ENCODE measurements around the gene ZNF282. TPM values are rescaled to one million over a fixed set of nuclear protein-coding genes. Genes with fewer than 3 reads are reported as not detected.
"Not testable (repeated sequence)": the region's sequence is repeated elsewhere in the genome, so short reads cannot be mapped to it uniquely, and the experiment has no call there.

Gene ZNF282
- total and polyA plus RNA-seq, 4 donors = 5.3 to 21.4 (median 12.2) TPM

DNA sequence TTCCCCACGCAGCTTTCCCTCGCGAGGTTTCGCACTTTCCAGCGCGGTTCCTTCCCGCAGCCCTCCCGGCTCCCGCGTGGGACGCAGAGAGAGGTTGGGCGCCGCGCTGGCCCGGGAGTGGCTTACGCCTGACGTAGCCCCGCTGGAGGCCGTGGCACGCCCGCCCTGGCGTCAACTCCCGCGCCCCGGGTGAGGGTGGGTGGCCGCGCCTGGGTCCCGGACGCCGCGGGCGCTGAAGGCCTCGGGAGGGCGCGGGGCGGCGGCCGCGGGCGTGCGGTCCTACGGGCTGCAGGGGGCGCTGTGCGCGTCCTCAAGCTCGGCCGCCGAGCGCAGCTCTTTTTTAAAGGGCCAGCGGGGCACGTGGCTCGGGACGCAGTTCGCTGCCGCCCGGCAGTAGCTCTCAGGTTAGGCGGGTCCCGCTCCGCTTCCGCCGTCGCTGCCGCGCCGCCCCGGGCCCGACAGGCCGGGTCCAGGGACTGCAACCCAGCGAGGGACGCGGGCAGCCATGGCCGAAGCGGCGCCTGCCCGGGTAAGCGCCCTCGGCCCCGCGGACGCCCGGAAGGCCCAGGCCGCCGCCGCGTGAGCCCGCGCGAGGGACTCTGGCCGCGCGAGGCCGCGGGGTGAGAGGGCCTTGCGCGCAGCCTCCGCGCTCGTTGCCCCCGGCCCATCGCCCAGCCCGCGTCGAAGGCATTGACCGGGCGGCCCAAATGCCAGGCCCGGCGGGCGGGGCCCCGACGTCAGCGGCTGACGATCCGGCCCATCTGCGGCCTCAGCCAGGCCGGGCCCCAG is 66.7 kb downstream of the ZNF282 start, which contains the start of gene ZNF783:
ZNF783 (plus strand) TSS at position 368 of the 789 bp plus-strand sequence; CDS start at position 506, 138 bp downstream.
- peaks cover 0 to 2% of the 10 kb centered on the region in 2 donors for H3K36me3 ChIP-seq (ENCODE audit: control insufficient read depth in 1 of 2, insufficient read depth in 2 of 2, low read length in 1 of 2)
- WGBS, 2 donors = 0 to 1% methylated on average over 100 to 115 of the region's 115 CpGs
- peak; percentile 92 to 96 for DNase-seq
- H3K27me3 ChIP-seq (ENCODE audit: control insufficient read depth in 1 of 2, insufficient read depth in 2 of 2, low read length in 1 of 2) = no peaks in the 10 kb centered on the region
- no peaks in the 10 kb centered on the region for H3K9me3 ChIP-seq (ENCODE audit: control insufficient read depth, low read length)
- H3K4me3 ChIP-seq (ENCODE audit: low read length in 2 of 2) = peak within 1 kb of the TSS; percentile 62 to 66
- peak; percentile 96 for ATAC-seq (ENCODE audit: low FRiP score)
- intact Hi-C loops (cut with DNase I) = no loop called here
- H3K27ac ChIP-seq (ENCODE audit: low read depth in 1 of 2, low read length in 2 of 2) = peak within 1 kb of the TSS; percentile 53 to 67
- H3K4me1 ChIP-seq (ENCODE audit: control insufficient read depth in 1 of 2, insufficient read depth in 2 of 2, low read length in 2 of 2) = no peaks in the 10 kb centered on the region

DNA sequence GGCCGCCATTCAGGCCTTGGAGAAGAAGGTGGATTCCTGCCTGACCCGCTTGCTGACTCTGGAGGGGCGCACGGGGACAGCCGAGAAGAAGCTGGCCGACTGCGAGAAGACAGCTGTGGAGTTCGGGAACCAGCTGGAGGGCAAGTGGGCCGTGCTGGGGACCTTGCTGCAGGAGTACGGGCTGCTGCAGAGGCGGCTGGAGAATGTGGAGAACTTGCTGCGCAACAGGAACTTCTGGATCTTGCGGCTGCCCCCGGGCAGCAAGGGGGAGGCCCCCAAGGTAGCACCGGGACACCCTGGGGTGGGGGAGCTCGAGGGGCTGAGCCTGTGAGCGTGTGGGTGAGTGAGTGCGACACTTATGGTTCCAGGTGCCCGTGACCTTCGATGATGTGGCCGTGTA is 71.1 kb downstream of the ZNF282 start:
- Histone ChIP-seq H3K27ac (ENCODE audit: low read depth in 1 of 2, low read length in 2 of 2) (no peak overlapping the region), H3K27me3 (ENCODE audit: control insufficient read depth in 1 of 2, insufficient read depth in 2 of 2, low read length in 1 of 2) (no peaks in the 10 kb centered on the region), H3K4me1 (ENCODE audit: control insufficient read depth in 1 of 2, insufficient read depth in 2 of 2, low read length in 2 of 2) (no peaks in the 10 kb centered on the region), H3K36me3 (ENCODE audit: control insufficient read depth in 1 of 2, insufficient read depth in 2 of 2, low read length in 1 of 2) (peaks cover 1 to 2% of the 10 kb centered on the region in 2 donors), H3K9me3 (ENCODE audit: control insufficient read depth, low read length) (no peaks in the 10 kb centered on the region), H3K4me3 (ENCODE audit: low read length in 2 of 2) (no peak overlapping the region)
- ATAC-seq (ENCODE audit: low FRiP score) (no peak), DNase-seq (no peak)
- 95 to 97% methylated on average over 20 to 21 of the region's 21 CpGs for WGBS, 2 donors
- intact Hi-C loops (cut with DNase I) = no loop called here

DNA sequence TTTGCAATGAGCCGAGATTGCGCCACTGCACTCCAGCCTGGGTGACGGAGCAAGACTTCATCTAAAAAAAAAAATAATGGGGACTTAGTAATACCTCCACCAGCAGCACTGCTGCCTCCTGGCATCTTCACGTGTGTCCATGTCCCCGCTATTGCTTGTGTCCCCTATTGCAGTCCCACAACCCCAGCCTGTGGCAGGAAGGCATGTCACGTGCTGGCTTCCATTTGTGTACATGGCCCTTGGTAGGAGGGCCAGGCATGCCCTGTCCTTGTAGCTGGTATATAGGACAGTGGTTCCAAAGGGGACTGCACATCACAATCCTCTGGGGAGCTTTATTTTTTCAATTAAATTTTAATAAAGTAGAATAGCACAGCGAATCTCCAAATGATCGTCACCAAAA is 72.4 kb downstream of the ZNF282 start:
- H3K4me1 ChIP-seq (ENCODE audit: control insufficient read depth in 1 of 2, insufficient read depth in 2 of 2, low read length in 2 of 2) = no peaks in the 10 kb centered on the region
- ATAC-seq (ENCODE audit: low FRiP score) (no peak), DNase-seq (no peak)
- H3K27me3 ChIP-seq (ENCODE audit: control insufficient read depth in 1 of 2, insufficient read depth in 2 of 2, low read length in 1 of 2) = no peaks in the 10 kb centered on the region
- no peak overlapping the region for H3K4me3 ChIP-seq (ENCODE audit: low read length in 2 of 2)
- 95% methylated on average over 8 of the region's 8 CpGs for WGBS, 2 donors
- intact Hi-C loops (cut with DNase I) = no loop called here
- H3K27ac ChIP-seq (ENCODE audit: low read depth in 1 of 2, low read length in 2 of 2) = no peak overlapping the region
- peaks cover 2 to 3% of the 10 kb centered on the region in 2 donors for H3K36me3 ChIP-seq (ENCODE audit: control insufficient read depth in 1 of 2, insufficient read depth in 2 of 2, low read length in 1 of 2)
- H3K9me3 ChIP-seq (ENCODE audit: control insufficient read depth, low read length) = no peaks in the 10 kb centered on the region

DNA sequence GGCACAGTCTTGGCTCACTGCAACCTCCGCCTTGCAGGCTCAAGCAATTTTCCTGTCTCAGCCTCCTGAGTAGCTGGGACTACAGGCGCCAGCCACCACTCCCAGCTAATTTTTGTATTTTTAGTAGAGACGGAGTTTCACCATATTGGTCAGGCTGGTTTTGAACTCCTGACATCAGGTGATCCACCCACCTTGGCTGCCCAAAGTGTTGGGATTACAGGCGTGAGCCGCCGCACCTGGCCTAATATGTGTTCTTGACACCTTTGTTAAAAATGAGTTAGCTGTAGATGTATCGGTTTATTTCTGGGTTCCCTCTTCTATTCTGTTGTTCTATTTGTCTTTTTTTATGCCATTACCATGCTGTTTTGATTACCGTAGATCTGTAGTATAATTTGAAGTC is 79.1 kb downstream of the ZNF282 start:
- H3K4me3 ChIP-seq (ENCODE audit: low read length in 2 of 2); intact Hi-C loops (cut with DNase I); H3K27ac ChIP-seq (ENCODE audit: low read depth in 1 of 2, low read length in 2 of 2); H3K27me3 ChIP-seq (ENCODE audit: control insufficient read depth in 1 of 2, insufficient read depth in 2 of 2, low read length in 1 of 2); H3K4me1 ChIP-seq (ENCODE audit: control insufficient read depth in 1 of 2, insufficient read depth in 2 of 2, low read length in 2 of 2); DNase-seq; H3K9me3 ChIP-seq (ENCODE audit: control insufficient read depth, low read length); H3K36me3 ChIP-seq (ENCODE audit: control insufficient read depth in 1 of 2, insufficient read depth in 2 of 2, low read length in 1 of 2); ATAC-seq (ENCODE audit: low FRiP score): not testable (repeated sequence)
- WGBS, 2 donors = 96 to 98% methylated on average over 8 of the region's 8 CpGs

Other genes with a start within 250 kb of the ZNF282 start
- gene PDIA4, start 167.0 kb upstream of the ZNF282 start, total RNA-seq = 10 to 100 TPM; 80.0 to 86.0 TPM
- gene PDIA4, start 167.0 kb upstream of the ZNF282 start, polyA plus RNA-seq = 10 to 100 TPM; 24.4 to 47.7 TPM
- gene ZNF786, start 104.8 kb upstream of the ZNF282 start, total RNA-seq = 1 to 10 TPM; 4.3 to 6.4 TPM
- gene ZNF786, start 104.8 kb upstream of the ZNF282 start, polyA plus RNA-seq = 1 to 10 TPM in 1 of 2 donors, under 1 TPM in 1; 0.63 to 3.4 TPM
- 1 to 10 TPM; 1.0 to 1.3 TPM for gene ZNF425, start 69.2 kb upstream of the ZNF282 start, total RNA-seq
- 1 to 10 TPM; 1.9 to 2.1 TPM for gene ZNF425, start 69.2 kb upstream of the ZNF282 start, polyA plus RNA-seq
- gene ZNF398, start 48.1 kb upstream of the ZNF282 start, total RNA-seq = 10 to 100 TPM; 12.4 to 14.1 TPM
- gene ZNF398, start 48.1 kb upstream of the ZNF282 start, polyA plus RNA-seq = 1 to 10 TPM; 2.6 to 3.4 TPM
- 10 to 100 TPM in 1 of 2 donors, 1 to 10 TPM in 1; 7.8 to 11.7 TPM for gene ZNF212, start 44.1 kb downstream of the ZNF282 start, total RNA-seq
- 10 to 100 TPM in 1 of 2 donors, 1 to 10 TPM in 1; 8.6 to 11.6 TPM for gene ZNF212, start 44.1 kb downstream of the ZNF282 start, polyA plus RNA-seq
- gene ZNF783, start 66.7 kb downstream of the ZNF282 start, total RNA-seq = 10 to 100 TPM; 14.6 to 23.8 TPM
- 10 to 100 TPM in 1 of 2 donors, 1 to 10 TPM in 1; 1.0 to 17.1 TPM for gene ZNF783, start 66.7 kb downstream of the ZNF282 start, polyA plus RNA-seq

Data from aorta (tissue), 5 donors.